HG02870 (cell line): ENCODE data around the gene NVL.
"Not testable (repeated sequence)": the region's sequence is repeated elsewhere in the genome, so short reads cannot be mapped to it uniquely, and the experiment has no call there.

ENCODE experiments used
- ATAC-seq: cut with Tn5 transposase; IDR thresholded peaks from one replicate; pipeline ENCODE4 v1.9.1; 2021; ENCODE audit warnings: mild to moderate bottlenecking, moderate library complexity; ENCODE audit not compliant: unreplicated experiment

Gene NVL

GRCh38 chr1:224329842-224330753, at the start of gene NVL:
Gene NVL, minus strand, starts transcription at chr1:224330172. Its CDS starts 45 bp downstream, at chr1:224330127.
- peak; percentile 80 for ATAC-seq

GRCh38 chr1:224378855-224379631, 49.1 kb upstream of the NVL start:
- no peak for ATAC-seq

GRCh38 chr1:224377676-224378006, 47.7 kb upstream of the NVL start:
- peak; percentile 47 for ATAC-seq

GRCh38 chr1:224375059-224375458, 45.1 kb upstream of the NVL start:
- ATAC-seq, result no peak

GRCh38 chr1:224373008-224373590, 43.1 kb upstream of the NVL start:
- no peak for ATAC-seq

- peak; percentile 90 for ATAC-seq
Observed at GRCh38 chr1:224368409-224368808, 38.4 kb upstream of the NVL start.

- ATAC-seq, result no peak
Observed at GRCh38 chr1:224359207-224359606, 29.2 kb upstream of the NVL start.

GRCh38 chr1:224358237-224358636, 28.3 kb upstream of the NVL start:
- no peak for ATAC-seq

- ATAC-seq, result no peak
Observed at GRCh38 chr1:224357626-224358124, 27.7 kb upstream of the NVL start.

- peak; percentile 97 for ATAC-seq
Observed at GRCh38 chr1:224356685-224357625, 27.0 kb upstream of the NVL start, which contains the start of gene CNIH4. Gene CNIH4, plus strand, starts transcription at chr1:224356879. Its CDS starts 46 bp downstream, at chr1:224356925.

- no peak for ATAC-seq
Observed at GRCh38 chr1:224353975-224354925, 24.3 kb upstream of the NVL start.

- ATAC-seq, result not testable (repeated sequence)
Observed at GRCh38 chr1:224352436-224353085, 22.6 kb upstream of the NVL start.

GRCh38 chr1:224349716-224350115, 19.7 kb upstream of the NVL start:
- not testable (repeated sequence) for ATAC-seq

- ATAC-seq, result no peak
Observed at GRCh38 chr1:224348137-224348536, 18.2 kb upstream of the NVL start.

GRCh38 chr1:224343679-224344078, 13.7 kb upstream of the NVL start:
- ATAC-seq, result no peak

- not testable (repeated sequence) for ATAC-seq
Observed at GRCh38 chr1:224340453-224341384, 10.7 kb upstream of the NVL start.

GRCh38 chr1:224339442-224340033, 9.6 kb upstream of the NVL start:
- no peak for ATAC-seq
